Spleen (tissue), 11 donors: ENCODE measurements around the gene USP37. TPM values are rescaled to one million over a fixed set of nuclear protein-coding genes. Genes with fewer than 3 reads are reported as not detected.
A peak's percentile ranks its signal among the peaks of the same experiment; 100 is the strongest.

ENCODE experiments used
- DNase-seq: peaks from one replicate; pipeline ENCODE4 v3.0.0-alpha.2; 2020
- H3K27ac ChIP-seq, 8 donors: fragments of 200-600 bp; sonication (generic) in 7 of 8; 1 replicate in 4 of 8; 2 replicates in 4 of 8; pipeline versions ENCODE4 v1.5.0 to v1.8.0; 2016 to 2021; ENCODE audit warnings: inconsistent platforms in 4 of 8, mild to moderate bottlenecking in 4 of 8, moderate library complexity in 1 of 8
- H3K27me3 ChIP-seq, 7 donors: fragments of 200-600 bp; sonication (generic) in 6 of 7; replicated peaks in 1 of 7; 1 replicate in 4 of 7; 2 replicates in 3 of 7; pipeline versions ENCODE4 v1.5.0 to v1.8.0; 2016 to 2021; ENCODE audit warnings: inconsistent platforms in 3 of 7, mild to moderate bottlenecking in 1 of 7
- H3K36me3 ChIP-seq, 6 donors: fragments of 200-600 bp; sonication (generic) in 5 of 6; 1 replicate in 4 of 6; 2 replicates in 2 of 6; pipeline versions ENCODE4 v1.5.0 to v1.8.0; 2016 to 2021; ENCODE audit warnings: inconsistent platforms in 2 of 6
- H3K4me1 ChIP-seq, 6 donors: fragments of 200-600 bp; sonication (generic) in 5 of 6; 1 replicate in 3 of 6; 2 replicates in 3 of 6; pipeline versions ENCODE4 v1.5.0 to v1.8.0; 2016 to 2021; ENCODE audit warnings: inconsistent platforms in 3 of 6
- H3K4me3 ChIP-seq, 8 donors: fragments of 200-600 bp; sonication (generic) in 7 of 8; 1 replicate in 4 of 8; 2 replicates in 4 of 8; pipeline versions ENCODE4 v1.5.0 to v1.8.0; 2016 to 2021; ENCODE audit warnings: inconsistent platforms in 4 of 8, mild to moderate bottlenecking in 4 of 8, moderate library complexity in 2 of 8
- H3K9me3 ChIP-seq, 8 donors: fragments of 200-600 bp; sonication (generic) in 7 of 8; 1 replicate in 4 of 8; 2 replicates in 4 of 8; pipeline versions ENCODE4 v1.5.0 to v1.8.0; 2016 to 2021; ENCODE audit warnings: inconsistent platforms in 4 of 8
- CTCF ChIP-seq, 11 experiments: fragments of 200-600 bp in 7 of 11; fragments of 450-650 bp in 4 of 11; sonication (generic) in 4 of 11; IDR thresholded peaks in 8 of 11; conservative IDR thresholded peaks in 3 of 11; 1 replicate in 7 of 11; 2 replicates in 4 of 11; pipeline versions ENCODE4 v1.4.0 to v1.8.0; 2016 to 2021; ENCODE audit warnings: antibody characterized with exemption in 11 of 11, inconsistent platforms in 4 of 11, mild to moderate bottlenecking in 1 of 11
- POLR2A ChIP-seq, 3 donors: fragments of 450-650 bp; IDR thresholded peaks; one replicate each; pipeline ENCODE4 v1.5.1; 2017; ENCODE audit warnings: antibody characterized with exemption in 3 of 3, mild to moderate bottlenecking in 1 of 3
- POLR2AphosphoS5 ChIP-seq, 3 donors: sonication (generic); formaldehyde crosslinking; IDR thresholded peaks; one replicate each; pipeline ENCODE4 v1.5.1; 2017; ENCODE audit warnings: antibody characterized with exemption in 3 of 3
- WGBS, 5 donors: extraction: QIAGEN DNeasy Blood & Tissue Kit in 3 of 5; methylation state at CpG; one replicate each; pipeline versions ENCODE4 v1.1.5 to v1.1.7; 2013 to 2018; 5-methylcytosine and 5-hydroxymethylcytosine counted together
- intact Hi-C: fragments of 100-400 bp; cut with DNase I; formaldehyde crosslinking; loops from one replicate; pipeline ENCODE4 v1.15.0; 2023; ENCODE audit warnings: low total_unique reads
- polyA plus RNA-seq, 3 donors: library from polyadenylated mRNA; stranded (reverse); fragments of 200-250 nt; gene quantifications; one replicate each; pipeline ENCODE4 v1.2.1, GENCODE V29; 2013
- total RNA-seq, 7 donors: library from RNA; depleted of rRNA in 3 of 7; stranded (reverse); fragments of >200 nt in 3 of 7; fragmentation: NEBNext Ultra II Directional in 4 of 7; extraction: Animal tissue kit (Norgen Biotek cat#: 25700) in 4 of 7; gene quantifications; one replicate each; pipeline versions ENCODE4 v1.1.0 to v1.2.1, GENCODE V29; 2016 to 2021
- donor health status: healthy with polysubstance abuse.
- donor health status: DM: no; HTN: no; CAD: no; lungs with moderate emphysema.
- donor health status: DM: no; HTN: no; CAD: no.
- donor health status: Bipolar disorder and iron deficiency.
- donor health status: healthy.
- donor health status: DM: no; HTN: no; CAD: no.
- donor health status: DM: yes; HTN: yes; CAD: no.

The USP37 gene
- total and polyA plus RNA-seq, 10 donors, result 1.8 to 19.2 (median 14.1) TPM

- Histone ChIP-seq H3K36me3 (no peaks in the 10 kb centered on the region), H3K27me3 (no peaks in the 10 kb centered on the region), H3K27ac (no peak overlapping the region), H3K9me3 (no peaks in the 10 kb centered on the region), H3K4me3 (no peak overlapping the region), H3K4me1 (peaks cover 0 to 17% (median 11%) of the 10 kb centered on the region in 6 donors)
- TF ChIP-seq POLR2AphosphoS5 (IDR thresholded peaks at IDR 0.05), result no peak
- TF ChIP-seq POLR2A (IDR thresholded peaks at IDR 0.05), result no peak
- intact Hi-C loops, result no loop called here
- WGBS, 5 donors, result 80 to 98% (median 91%) methylated on average over 7 to 9 of the region's 9 CpGs
- DNase-seq, result peak; percentile 27
These were observed 133.7 kb downstream of the USP37 start for GRCh38 chr2:218434456-218434855.

- H3K27ac ChIP-seq, result no peak overlapping the region
- peak; percentile 35 for DNase-seq
- intact Hi-C loops, result no loop called here
- WGBS, 5 donors, result 89 to 96% (median 95%) methylated on average over 8 of the region's 8 CpGs
- H3K4me1 ChIP-seq, result peaks cover 0 to under 1% (median 0%) of the 10 kb centered on the region in 6 donors
- H3K36me3 ChIP-seq, result no peaks in the 10 kb centered on the region
- no peaks in the 10 kb centered on the region for H3K27me3 ChIP-seq
- H3K4me3 ChIP-seq, result no peak overlapping the region
- TF ChIP-seq POLR2AphosphoS5 (IDR thresholded peaks at IDR 0.05) (no peak), CTCF (IDR thresholded peaks at IDR 0.05 in 8 of 11, conservative IDR thresholded peaks at IDR 0.05 in 3 of 11) (no peak), POLR2A (IDR thresholded peaks at IDR 0.05) (no peak)
- no peaks in the 10 kb centered on the region for H3K9me3 ChIP-seq
These were observed 135.3 kb downstream of the USP37 start for GRCh38 chr2:218432676-218433365.

DNA sequence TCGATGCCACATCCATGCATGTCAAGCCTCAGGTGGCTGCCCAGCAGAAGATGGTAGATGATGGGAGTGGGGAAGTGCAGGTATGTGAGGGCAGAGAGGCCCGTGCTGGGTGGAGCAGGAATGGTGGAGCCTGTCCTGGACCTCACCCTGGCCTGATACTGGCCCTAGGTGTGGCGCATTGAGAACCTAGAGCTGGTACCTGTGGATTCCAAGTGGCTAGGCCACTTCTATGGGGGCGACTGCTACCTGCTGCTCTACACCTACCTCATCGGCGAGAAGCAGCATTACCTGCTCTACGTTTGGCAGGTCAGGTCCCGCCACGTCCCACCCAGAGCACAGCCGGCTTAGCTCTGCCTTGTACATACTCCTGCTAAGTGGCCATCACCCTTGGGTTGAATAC lies 136.3 kb downstream of the USP37 start:
- DNase-seq, result peak; percentile 28
- intact Hi-C loops, result no loop called here
- no peaks in the 10 kb centered on the region for H3K9me3 ChIP-seq
- TF ChIP-seq POLR2AphosphoS5 (IDR thresholded peaks at IDR 0.05), result no peak
- no peak for TF ChIP-seq CTCF (IDR thresholded peaks at IDR 0.05 in 8 of 11, conservative IDR thresholded peaks at IDR 0.05 in 3 of 11)
- TF ChIP-seq POLR2A (IDR thresholded peaks at IDR 0.05), result no peak
- WGBS, 5 donors, result 80 to 94% (median 90%) methylated on average over 7 to 10 of the region's 10 CpGs
- H3K4me1 ChIP-seq, result no peaks in the 10 kb centered on the region
- no peak overlapping the region for H3K27ac ChIP-seq
- H3K36me3 ChIP-seq, result no peaks in the 10 kb centered on the region
- H3K27me3 ChIP-seq, result no peaks in the 10 kb centered on the region
- H3K4me3 ChIP-seq, result no peak overlapping the region

- intact Hi-C loops, result no loop called here
- no peaks in the 10 kb centered on the region for H3K36me3 ChIP-seq
- DNase-seq, result peak; percentile 46
These were observed 137.4 kb downstream of the USP37 start for GRCh38 chr2:218430721-218431120.

More at GRCh38 chr2:218430721-218431120, 137.4 kb downstream of the USP37 start:
- H3K4me1 ChIP-seq, result no peaks in the 10 kb centered on the region
- no peak overlapping the region for H3K4me3 ChIP-seq
- no peaks in the 10 kb centered on the region for H3K9me3 ChIP-seq
- no peaks in the 10 kb centered on the region for H3K27me3 ChIP-seq
- 80 to 95% (median 91%) methylated on average over 11 of the region's 11 CpGs for WGBS, 5 donors
- no peak overlapping the region for H3K27ac ChIP-seq
- no peak for TF ChIP-seq CTCF (IDR thresholded peaks at IDR 0.05 in 8 of 11, conservative IDR thresholded peaks at IDR 0.05 in 3 of 11)
- TF ChIP-seq POLR2A (IDR thresholded peaks at IDR 0.05), result no peak
- TF ChIP-seq POLR2AphosphoS5 (IDR thresholded peaks at IDR 0.05), result no peak
